Stimulated activated CD4-positive, alpha-beta T cell treated with anti-CD3 and anti-CD28 coated beads, Interleukin-12 subunit alpha, Interleukin-12 subunit beta, amount 100 ng/mL, for 4 hours (primary cell): ENCODE measurements around the gene GZMM.

ENCODE experiments used
- DNase-seq: peaks from one replicate; pipeline ENCODE4 v3.0.0-alpha.2; 2020

Gene GZMM

DNA sequence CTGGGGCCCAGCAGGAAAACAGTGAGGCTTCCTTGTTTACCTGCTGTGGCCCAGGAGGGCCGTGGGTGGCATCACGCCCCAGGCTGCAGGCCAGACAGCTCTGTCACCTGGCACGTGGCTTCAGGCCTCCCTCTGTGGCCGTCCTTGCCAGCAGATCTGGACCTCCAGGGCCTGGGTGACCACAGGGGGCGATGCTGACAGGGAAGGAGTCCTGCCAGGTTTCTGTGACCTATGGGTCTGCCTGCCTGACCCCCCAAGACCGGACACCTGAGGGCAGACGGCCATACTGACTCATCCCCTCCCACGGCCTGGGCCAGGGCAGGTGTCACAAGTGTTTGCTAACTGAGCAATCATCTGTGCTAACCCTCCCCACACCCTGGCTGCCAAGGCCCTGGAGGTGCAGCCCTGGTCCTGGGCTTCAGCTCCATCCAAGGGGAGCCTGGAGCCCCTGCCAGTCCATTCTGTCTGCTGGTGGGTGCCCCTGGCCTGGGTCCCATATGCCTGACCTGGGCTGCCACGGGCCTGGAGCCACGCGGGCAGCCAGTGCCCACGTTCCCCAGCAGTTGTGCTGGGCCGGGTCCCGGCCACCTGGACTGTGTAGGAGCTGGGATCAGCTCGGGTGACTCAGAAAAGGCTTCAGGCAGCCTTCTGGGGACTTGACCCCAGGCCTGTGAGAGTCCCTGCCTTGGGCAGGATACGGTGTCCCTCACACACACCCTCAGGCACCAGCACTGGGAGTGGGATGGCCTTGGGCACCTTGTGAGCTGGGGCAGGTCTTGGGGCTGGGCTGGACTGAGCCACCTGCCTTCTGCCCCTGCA lies 8.6 kb upstream of the GZMM start:
- DNase-seq: no peak

GRCh38 chr19:536031-536880 lies 7.6 kb upstream of the GZMM start:
- DNase-seq: no peak

DNA sequence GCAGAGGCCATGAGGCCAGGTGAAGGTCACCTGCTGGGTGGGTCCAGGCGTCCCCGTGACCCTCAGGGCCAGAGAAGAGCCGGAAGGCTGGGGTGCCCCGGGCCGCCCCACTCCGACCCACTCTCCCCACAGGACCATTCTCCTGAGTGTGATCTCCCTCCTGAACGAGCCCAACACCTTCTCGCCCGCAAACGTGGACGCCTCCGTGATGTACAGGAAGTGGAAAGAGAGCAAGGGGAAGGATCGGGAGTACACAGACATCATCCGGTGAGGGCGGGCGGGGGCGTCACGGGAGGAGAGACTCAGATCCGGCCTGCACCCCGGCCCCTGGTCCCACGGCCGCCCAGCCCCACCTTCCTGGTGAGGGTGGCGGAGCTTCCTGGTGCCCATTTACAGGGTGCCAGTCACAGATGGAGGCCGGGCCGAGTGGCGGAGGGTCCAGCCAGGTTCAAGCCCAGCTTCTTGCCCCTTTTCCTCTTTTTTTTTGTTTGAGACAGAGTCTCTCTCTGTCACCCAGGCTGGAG lies 6.9 kb upstream of the GZMM start:
- DNase-seq: no peak

DNA sequence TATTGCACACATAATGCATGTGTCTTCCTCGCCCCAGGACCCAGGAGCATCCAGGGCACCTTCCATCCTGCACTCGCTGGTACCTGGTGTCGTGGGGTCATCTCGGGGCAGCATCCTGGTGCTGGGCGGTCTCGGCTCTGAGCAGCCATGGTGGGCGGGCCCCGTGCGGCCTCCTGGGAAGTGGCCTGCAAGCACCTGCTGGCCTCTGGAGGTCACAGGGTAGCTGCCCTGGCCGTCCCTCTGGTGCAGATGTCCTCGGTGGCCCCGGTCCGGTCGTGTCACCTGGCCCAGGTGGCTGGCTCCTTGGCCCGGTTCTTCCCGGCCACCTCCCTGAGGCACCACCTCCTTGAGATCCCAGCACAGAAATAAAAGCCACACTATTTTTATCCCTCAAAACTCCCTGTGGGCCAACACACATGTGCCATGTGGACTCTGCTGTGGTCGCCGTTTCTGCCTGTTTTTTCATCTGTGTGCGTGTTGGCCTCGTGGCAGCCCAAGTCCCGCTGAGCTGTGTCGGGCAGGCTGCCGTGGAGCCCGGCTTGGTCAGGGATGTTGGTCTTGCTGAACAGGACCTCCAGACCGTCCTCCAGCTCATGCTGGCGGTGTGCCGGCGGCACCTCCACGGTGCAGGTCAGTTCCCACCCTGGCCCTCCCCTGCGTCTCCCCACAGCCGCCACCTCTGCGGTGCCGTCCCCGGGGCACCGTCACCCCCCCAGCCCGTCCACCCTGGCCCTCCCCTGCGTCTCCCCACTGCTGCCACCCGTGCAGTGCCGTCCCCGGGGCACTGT lies 5.0 kb upstream of the GZMM start:
- DNase-seq: no peak

DNA sequence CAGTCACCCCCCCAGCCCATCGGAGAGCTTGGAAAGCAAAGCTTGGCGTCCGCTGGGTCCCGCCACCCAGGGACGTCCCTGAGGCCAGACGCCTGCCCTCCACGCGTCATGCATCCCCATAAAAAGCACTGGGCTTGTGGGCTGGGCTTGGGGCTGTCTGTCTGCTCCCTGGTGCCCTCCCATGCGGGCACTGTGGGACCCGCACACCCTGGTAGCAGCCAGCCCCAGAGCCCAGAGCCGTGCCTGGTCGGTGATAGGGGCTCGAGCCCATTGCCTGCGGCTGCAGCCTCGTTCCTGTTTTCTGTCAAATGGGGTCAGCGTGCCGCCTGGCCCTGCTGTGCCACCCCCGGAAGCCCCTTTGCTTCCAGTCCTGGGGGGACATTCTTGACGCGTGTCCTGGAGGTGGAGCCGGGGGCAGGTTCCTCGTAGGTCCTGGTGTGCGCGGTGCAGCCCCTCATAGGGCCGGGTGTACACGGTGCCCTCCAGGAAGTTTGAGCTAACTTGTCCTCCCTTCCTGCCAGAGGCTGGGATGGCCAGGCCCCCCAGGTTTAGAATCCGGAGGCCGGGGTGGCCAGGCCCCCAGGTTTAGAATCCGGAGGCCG lies 4.3 kb upstream of the GZMM start:
- no peak for DNase-seq

DNA sequence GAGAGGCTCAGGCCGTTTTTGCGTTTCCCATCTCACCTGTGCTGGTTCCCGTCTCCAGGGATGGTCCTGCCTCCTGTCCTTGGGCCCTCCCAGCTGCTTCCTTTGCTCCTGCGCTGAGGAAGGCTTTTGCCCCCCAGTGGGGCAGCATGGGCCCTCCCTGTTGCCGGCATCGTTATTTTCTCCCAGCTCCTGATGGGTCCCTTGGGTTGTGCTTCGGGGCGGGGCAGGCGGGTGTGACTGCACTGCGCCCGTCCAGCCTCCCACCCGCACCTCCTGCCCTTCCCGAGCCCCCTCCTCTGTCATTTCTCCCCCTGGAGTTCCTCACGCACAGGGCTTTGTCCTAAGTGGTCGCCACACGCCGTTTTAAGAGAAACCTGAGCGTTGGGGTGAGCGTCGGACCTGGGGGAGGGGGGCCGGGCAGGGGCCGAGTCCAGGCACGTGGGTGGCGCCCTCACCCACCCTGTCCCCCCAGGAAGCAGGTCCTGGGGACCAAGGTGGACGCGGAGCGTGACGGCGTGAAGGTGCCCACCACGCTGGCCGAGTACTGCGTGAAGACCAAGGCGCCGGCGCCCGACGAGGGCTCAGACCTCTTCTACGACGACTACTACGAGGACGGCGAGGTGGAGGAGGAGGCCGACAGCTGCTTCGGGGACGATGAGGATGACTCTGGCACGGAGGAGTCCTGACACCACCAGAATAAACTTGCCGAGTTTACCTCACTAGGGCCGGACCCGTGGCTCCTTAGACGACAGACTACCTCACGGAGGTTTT lies 2.8 kb upstream of the GZMM start:
- no peak for DNase-seq

DNA sequence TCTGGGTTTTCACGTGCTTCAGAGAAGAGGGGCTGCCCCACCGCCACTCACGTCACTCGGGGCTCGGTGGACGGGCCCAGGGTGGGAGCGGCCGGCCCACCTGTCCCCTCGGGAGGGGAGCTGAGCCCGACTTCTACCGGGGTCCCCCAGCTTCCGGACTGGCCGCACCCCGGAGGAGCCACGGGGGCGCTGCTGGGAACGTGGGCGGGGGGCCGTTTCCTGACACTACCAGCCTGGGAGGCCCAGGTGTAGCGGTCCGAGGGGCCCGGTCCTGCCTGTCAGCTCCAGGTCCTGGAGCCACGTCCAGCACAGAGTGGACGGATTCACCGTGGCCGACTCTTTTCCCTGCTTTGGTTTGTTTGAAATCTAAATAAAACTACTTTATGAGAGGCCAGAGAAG lies 2.2 kb upstream of the GZMM start:
- no peak for DNase-seq

- no peak for DNase-seq
Measured at GRCh38 chr19:542173-542866, 1.5 kb upstream of the GZMM start.

- DNase-seq: no peak
Measured at GRCh38 chr19:547117-547516, 3.3 kb downstream of the GZMM start.

DNA sequence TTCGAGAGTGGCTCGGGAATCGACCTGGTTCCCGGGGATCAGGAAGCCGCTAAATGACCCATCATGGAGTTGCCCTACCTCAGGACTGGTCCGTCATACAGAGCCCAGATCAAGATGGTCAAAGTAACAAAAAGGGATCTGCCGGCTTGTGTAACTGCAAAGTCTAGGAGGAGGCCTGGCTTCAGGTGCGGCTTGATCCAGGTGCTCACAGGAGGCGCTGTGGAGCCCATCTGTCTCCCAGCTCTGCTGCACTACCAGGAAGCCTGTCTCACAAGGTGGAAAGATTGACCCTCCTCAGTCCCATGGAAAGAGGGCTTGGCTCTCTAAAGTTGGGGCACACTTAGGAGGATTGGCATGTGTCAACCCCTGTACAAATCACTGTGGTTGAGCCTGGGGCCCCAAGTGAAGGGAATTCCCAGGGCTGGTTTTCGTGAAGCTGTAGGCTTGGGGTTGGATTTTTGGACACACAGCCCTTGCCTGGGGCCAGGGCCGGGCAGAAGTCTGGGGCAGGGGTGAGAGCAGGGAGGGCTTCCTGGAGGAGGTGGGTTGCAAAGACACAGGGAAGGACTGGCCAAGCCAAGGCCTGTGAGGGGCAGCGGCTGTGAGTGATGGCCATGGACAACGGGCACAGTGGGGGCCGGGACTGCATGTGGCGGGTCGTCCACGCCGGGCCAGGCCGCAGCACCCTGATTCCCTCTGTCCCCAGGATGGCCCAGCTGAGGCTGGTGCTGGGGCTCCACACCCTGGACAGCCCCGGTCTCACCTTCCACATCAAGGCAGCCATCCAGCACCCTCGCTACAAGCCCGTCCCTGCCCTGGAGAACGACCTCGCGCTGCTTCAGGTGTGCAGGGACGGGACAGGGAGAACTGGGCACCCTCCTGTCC lies 4.2 kb downstream of the GZMM start:
- DNase-seq: no peak

- DNase-seq: no peak
Measured at GRCh38 chr19:548886-549830, 5.3 kb downstream of the GZMM start.

DNA sequence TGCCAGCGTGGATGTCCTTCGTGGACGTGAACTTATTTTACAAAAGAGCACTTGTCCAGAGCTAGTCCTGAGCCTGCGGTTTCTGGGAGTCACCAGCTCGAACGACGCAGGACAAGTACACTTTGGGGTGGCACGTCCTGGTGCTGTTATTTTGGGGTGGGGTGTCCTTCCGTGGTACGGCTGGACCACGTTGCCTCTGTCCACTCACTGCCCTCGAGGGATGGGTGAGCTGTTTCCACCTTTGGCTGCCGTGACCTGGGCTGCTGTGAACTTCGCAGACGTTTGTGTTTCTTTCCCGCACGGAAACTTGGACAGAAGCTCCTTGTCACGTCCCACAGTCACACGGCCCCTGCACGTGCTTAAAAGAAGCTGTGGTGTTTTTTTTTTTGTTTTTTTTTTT lies 11.0 kb downstream of the GZMM start:
- DNase-seq: no peak

GRCh38 chr19:555474-555808 lies 11.6 kb downstream of the GZMM start:
- DNase-seq: no peak

- DNase-seq: no peak
Measured at GRCh38 chr19:556611-557382, 12.9 kb downstream of the GZMM start.

DNA sequence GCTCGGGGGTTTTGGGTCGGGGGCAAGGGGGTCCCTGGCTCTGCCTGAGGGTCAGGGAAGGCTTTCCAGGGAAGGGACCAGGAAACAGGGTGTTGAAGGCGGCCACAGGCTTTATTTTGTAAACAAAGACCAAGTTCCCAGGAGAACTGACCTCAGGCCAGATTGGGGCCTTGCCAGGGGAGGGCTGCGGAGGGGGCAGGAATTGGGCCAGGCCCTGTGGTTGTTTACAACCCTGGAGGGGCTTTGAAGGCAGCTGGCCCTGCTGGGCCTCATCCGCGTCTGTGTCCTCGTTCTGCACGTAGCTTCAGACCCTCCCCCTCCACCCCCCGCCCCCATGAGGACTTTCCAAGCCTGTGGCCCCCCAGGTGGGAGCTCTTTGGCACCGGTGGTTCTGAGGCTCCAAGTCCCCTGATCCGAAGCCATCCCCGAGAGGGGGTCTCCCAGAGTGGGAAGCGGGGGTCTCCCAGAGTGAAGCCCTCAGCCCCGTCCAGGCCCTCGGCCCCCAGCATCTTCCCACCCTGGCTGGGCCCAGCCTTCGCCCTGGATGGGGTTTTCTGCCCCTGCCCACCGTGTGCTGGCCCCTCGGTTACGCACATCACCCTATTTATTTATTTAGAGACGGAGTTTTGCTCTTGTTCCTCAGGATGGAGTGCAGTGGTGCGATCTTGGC lies 15.1 kb downstream of the GZMM start:
- no peak for DNase-seq

- DNase-seq: no peak
Measured at GRCh38 chr19:560121-560520, 16.3 kb downstream of the GZMM start.

- no peak for DNase-seq
Measured at GRCh38 chr19:566403-566802, 22.6 kb downstream of the GZMM start.

- no peak for DNase-seq
Measured at GRCh38 chr19:566844-567243, 23.0 kb downstream of the GZMM start.
